ENCODE measurements around the gene TGFBR3. TPM values are rescaled to one million over a fixed set of nuclear protein-coding genes. Genes with fewer than 3 reads are reported as not detected.

Gene TGFBR3
- total RNA-seq, 2 experiments from 2014 or later, result 31.5 to 36.6 TPM

GRCh38 chr1:91912266-91912665 lies 26.3 kb upstream of the TGFBR3 start:
- CTCF ChIA-PET, result no interaction called here
- Mint-ChIP-seq H3K27ac (no peak overlapping the region), H3K36me3 (ENCODE audit: low read depth) (no peaks in the 10 kb centered on the region), H3K27me3 (no peaks in the 10 kb centered on the region), H3K4me3 (no peak overlapping the region), H3K4me1 (ENCODE audit: low read depth) (no peaks in the 10 kb centered on the region), H3K9me3 (no peaks in the 10 kb centered on the region)
- no peaks in the 10 kb centered on the region for H3K27me3 ChIP-seq (ENCODE audit: control insufficient read depth in 1 of 2, insufficient read depth in 2 of 2, low read length in 2 of 2)
- DNase-seq (no peak), ATAC-seq (ENCODE audit: poor library complexity) (no peak)
- H3K9me3 ChIP-seq (ENCODE audit: control insufficient read depth in 1 of 2, insufficient read depth in 1 of 2, low read length in 2 of 2), result no peaks in the 10 kb centered on the region
- H3K27ac ChIP-seq (ENCODE audit: low read depth in 1 of 2, low read length in 2 of 2), result no peak overlapping the region
- H3K4me3 ChIP-seq (ENCODE audit: low read length), result no peak overlapping the region
- H3K36me3 ChIP-seq (ENCODE audit: insufficient read depth, low read length), result no peaks in the 10 kb centered on the region
- intact Hi-C loops (cut with DNase I, micrococcal nuclease), result no loop called here
- H3K4me1 ChIP-seq (ENCODE audit: insufficient read depth, low read length), result no peaks in the 10 kb centered on the region
- POLR2A ChIA-PET, result no interaction called here
- no peak for TF ChIP-seq CTCF (IDR thresholded peaks at IDR 0.05)

- ChIA-PET POLR2A (no interaction called here), CTCF (no interaction called here)
- no peak for TF ChIP-seq CTCF (IDR thresholded peaks at IDR 0.05)
- intact Hi-C loops (cut with DNase I, micrococcal nuclease), result no loop called here
- H3K9me3 ChIP-seq (ENCODE audit: control insufficient read depth in 1 of 2, insufficient read depth in 1 of 2, low read length in 2 of 2), result no peaks in the 10 kb centered on the region
- H3K36me3 ChIP-seq (ENCODE audit: insufficient read depth, low read length), result no peaks in the 10 kb centered on the region
- no peaks in the 10 kb centered on the region for H3K4me1 Mint-ChIP-seq (ENCODE audit: low read depth)
- ATAC-seq (ENCODE audit: poor library complexity) (no peak), DNase-seq (no peak)
- no peaks in the 10 kb centered on the region for H3K36me3 Mint-ChIP-seq (ENCODE audit: low read depth)
- no peak overlapping the region for H3K4me3 ChIP-seq (ENCODE audit: low read length)
- no peak overlapping the region for H3K27ac Mint-ChIP-seq
- H3K27me3 Mint-ChIP-seq, result no peaks in the 10 kb centered on the region
- no peak overlapping the region for H3K4me3 Mint-ChIP-seq
- H3K27me3 ChIP-seq (ENCODE audit: control insufficient read depth in 1 of 2, insufficient read depth in 2 of 2, low read length in 2 of 2), result peaks cover 0 to 2% of the 10 kb centered on the region in 2 experiments
- no peak overlapping the region for H3K27ac ChIP-seq (ENCODE audit: low read depth in 1 of 2, low read length in 2 of 2)
- no peaks in the 10 kb centered on the region for H3K4me1 ChIP-seq (ENCODE audit: insufficient read depth, low read length)
- H3K9me3 Mint-ChIP-seq, result no peaks in the 10 kb centered on the region
Observed at GRCh38 chr1:91901231-91901630, 15.3 kb upstream of the TGFBR3 start.

GRCh38 chr1:91900562-91900961 lies 14.6 kb upstream of the TGFBR3 start:
- no peak overlapping the region for H3K27ac ChIP-seq (ENCODE audit: low read depth in 1 of 2, low read length in 2 of 2)
- no peaks in the 10 kb centered on the region for H3K4me1 Mint-ChIP-seq (ENCODE audit: low read depth)
- H3K36me3 ChIP-seq (ENCODE audit: insufficient read depth, low read length), result no peaks in the 10 kb centered on the region
- H3K9me3 Mint-ChIP-seq, result no peaks in the 10 kb centered on the region
- H3K27me3 ChIP-seq (ENCODE audit: control insufficient read depth in 1 of 2, insufficient read depth in 2 of 2, low read length in 2 of 2), result peaks cover 0 to 2% of the 10 kb centered on the region in 2 experiments
- intact Hi-C loops (cut with DNase I, micrococcal nuclease), result no loop called here
- H3K9me3 ChIP-seq (ENCODE audit: control insufficient read depth in 1 of 2, insufficient read depth in 1 of 2, low read length in 2 of 2), result no peaks in the 10 kb centered on the region
- no peak for DNase-seq
- H3K4me3 Mint-ChIP-seq, result no peak overlapping the region
- H3K36me3 Mint-ChIP-seq (ENCODE audit: low read depth), result no peaks in the 10 kb centered on the region
- no peak overlapping the region for H3K4me3 ChIP-seq (ENCODE audit: low read length)
- CTCF ChIA-PET, result no interaction called here
- peaks cover 2% of the 10 kb centered on the region for H3K4me1 ChIP-seq (ENCODE audit: insufficient read depth, low read length)
- no peak for ATAC-seq (ENCODE audit: poor library complexity)
- TF ChIP-seq CTCF (IDR thresholded peaks at IDR 0.05), result no peak
- no peak overlapping the region for H3K27ac Mint-ChIP-seq
- no peaks in the 10 kb centered on the region for H3K27me3 Mint-ChIP-seq
- POLR2A ChIA-PET, result no interaction called here
